Neural cell (in vitro differentiated cells): ENCODE data around the gene EGLN1. TPM values are rescaled to one million over a fixed set of nuclear protein-coding genes. Genes with fewer than 3 reads are reported as not detected.

Source experiments
- H2AFZ ChIP-seq: fragments of 200-600, 300-800 bp; sonication (generic), shearing (Covaris generic); 2 replicates; pipeline ENCODE4 v1.6.0; 2014; ENCODE audit warnings: low read depth, mild to moderate bottlenecking, antibody characterized with exemption, low read length, moderate library complexity
- H3F3A ChIP-seq: fragments of 200-600 bp; shearing (Covaris generic); 2 replicates; pipeline ENCODE4 v1.6.1; 2016; ENCODE audit warnings: mild to moderate bottlenecking, moderate library complexity, mixed read lengths, antibody characterized with exemption, low read length; ENCODE audit not compliant: insufficient read depth, poor library complexity, severe bottlenecking
- H3K27ac ChIP-seq: fragments of 200-600, 300-800 bp; sonication (generic), shearing (Covaris generic); 2 replicates; pipeline ENCODE4 v1.5.1; 2014; ENCODE audit warnings: mild to moderate bottlenecking, low read length, moderate library complexity
- H3K27me3 ChIP-seq: fragments of 300-800, 200-600 bp; sonication (generic), shearing (Covaris generic); 2 replicates; pipeline ENCODE4 v1.6.0; 2014; ENCODE audit warnings: mild to moderate bottlenecking, low read depth, low read length, moderate library complexity; ENCODE audit not compliant: insufficient read depth
- H3K36me3 ChIP-seq: fragments of 300-800, 200-600 bp; sonication (generic), shearing (Covaris generic); 2 replicates; pipeline ENCODE4 v1.5.1; 2014; ENCODE audit warnings: mild to moderate bottlenecking, antibody characterized with exemption, low read length, moderate library complexity; ENCODE audit not compliant: insufficient read depth
- H3K4me2 ChIP-seq: fragments of 300-800, 200-600 bp; sonication (generic), shearing (Covaris generic); 2 replicates; pipeline ENCODE4 v1.6.0; 2014; ENCODE audit warnings: mild to moderate bottlenecking, low read length
- H3K4me3 ChIP-seq: fragments of 300-800, 200-600 bp; sonication (generic), shearing (Covaris generic); 2 replicates; pipeline ENCODE4 v1.5.1; 2014; ENCODE audit warnings: mild to moderate bottlenecking, low read length, moderate library complexity
- H3K79me2 ChIP-seq: fragments of 200-600 bp; shearing (Covaris generic); replicated peaks from 2 replicates; pipeline ENCODE4 v1.6.0; 2014; ENCODE audit warnings: mild to moderate bottlenecking, low read length, moderate library complexity; ENCODE audit not compliant: insufficient read depth
- H3K9ac ChIP-seq: fragments of 300-800, 200-600 bp; sonication (generic), shearing (Covaris generic); 2 replicates; pipeline ENCODE4 v1.6.1; 2016; ENCODE audit warnings: mild to moderate bottlenecking, low read length, mixed read lengths
- H3K9me2 ChIP-seq: fragments of 200-600 bp; shearing (Covaris generic); 2 replicates; pipeline ENCODE4 v1.6.1; 2016; ENCODE audit warnings: mild to moderate bottlenecking, low read length, mixed read lengths; ENCODE audit not compliant: insufficient read depth
- H3K9me3 ChIP-seq: fragments of 200-600, 300-800 bp; sonication (generic), shearing (Covaris generic); 2 replicates; pipeline ENCODE4 v1.6.1; 2016; ENCODE audit warnings: mild to moderate bottlenecking, mixed run types, low read length, moderate library complexity, mixed read lengths
- H4K20me1 ChIP-seq: fragments of 200-600 bp; shearing (Covaris generic); 2 replicates; pipeline ENCODE4 v1.6.1; 2016; ENCODE audit warnings: mild to moderate bottlenecking, mixed run types; ENCODE audit not compliant: insufficient read depth
- EP300 ChIP-seq: fragments of 450-650 bp; conservative IDR thresholded peaks from 2 replicates; pipeline ENCODE4 v1.6.1; 2014; ENCODE audit warnings: antibody characterized with exemption, mild to moderate bottlenecking, moderate library complexity; ENCODE audit not compliant: poor library complexity, severe bottlenecking
- EZH2 ChIP-seq: fragments of 200-600, 300-800 bp; shearing (Covaris generic), sonication (generic); IDR thresholded peaks from 2 replicates; pipeline ENCODE4 v1.6.1; 2014; ENCODE audit warnings: antibody characterized with exemption, low read length, borderline replicate concordance, mild to moderate bottlenecking; ENCODE audit not compliant: insufficient read depth, poor library complexity, severe bottlenecking
- MXI1 ChIP-seq: fragments of 450-650 bp; conservative IDR thresholded peaks from 2 replicates; pipeline ENCODE4 v1.6.1; 2014; ENCODE audit warnings: antibody characterized with exemption, mild to moderate bottlenecking; ENCODE audit not compliant: poor library complexity, severe bottlenecking
- POLR2AphosphoS5 ChIP-seq: IDR thresholded peaks from 2 replicates; pipeline ENCODE4 v1.6.1; 2012
- RAD21 ChIP-seq: fragments of 450-650 bp; conservative IDR thresholded peaks from 2 replicates; pipeline ENCODE4 v1.6.1; 2014; ENCODE audit warnings: antibody characterized with exemption, mild to moderate bottlenecking, moderate library complexity
- SMC3 ChIP-seq: fragments of 450-650 bp; conservative IDR thresholded peaks from 2 replicates; pipeline ENCODE4 v1.6.1; 2014; ENCODE audit warnings: antibody characterized with exemption, mild to moderate bottlenecking, moderate library complexity; ENCODE audit not compliant: poor library complexity
- TAF1 ChIP-seq: IDR thresholded peaks from 2 replicates; pipeline ENCODE4 v1.6.1; 2012; ENCODE audit warnings: low read depth
- polyA plus RNA-seq: library from polyadenylated mRNA; depleted of rRNA; stranded (reverse); fragments of >200 nt; gene quantifications from 2 replicates; pipeline ENCODE4 v1.2.3, GENCODE V29; 2014
- TF ChIP-seq, protein P1 (sequence below): fragments of 450-650 bp; IDR thresholded peaks from 2 replicates; pipeline ENCODE4 v1.5.1; 2014; ENCODE audit warnings: antibody characterized with exemption, mild to moderate bottlenecking, moderate library complexity; ENCODE audit not compliant: poor library complexity, severe bottlenecking
- TF ChIP-seq, protein P2 (sequence below): IDR thresholded peaks from 2 replicates; pipeline ENCODE4 v1.6.1; 2012; ENCODE audit warnings: borderline replicate concordance

EGLN1 gene
- polyA plus RNA-seq, 1 donor from 2014 or later = 33.2 TPM

DNA sequence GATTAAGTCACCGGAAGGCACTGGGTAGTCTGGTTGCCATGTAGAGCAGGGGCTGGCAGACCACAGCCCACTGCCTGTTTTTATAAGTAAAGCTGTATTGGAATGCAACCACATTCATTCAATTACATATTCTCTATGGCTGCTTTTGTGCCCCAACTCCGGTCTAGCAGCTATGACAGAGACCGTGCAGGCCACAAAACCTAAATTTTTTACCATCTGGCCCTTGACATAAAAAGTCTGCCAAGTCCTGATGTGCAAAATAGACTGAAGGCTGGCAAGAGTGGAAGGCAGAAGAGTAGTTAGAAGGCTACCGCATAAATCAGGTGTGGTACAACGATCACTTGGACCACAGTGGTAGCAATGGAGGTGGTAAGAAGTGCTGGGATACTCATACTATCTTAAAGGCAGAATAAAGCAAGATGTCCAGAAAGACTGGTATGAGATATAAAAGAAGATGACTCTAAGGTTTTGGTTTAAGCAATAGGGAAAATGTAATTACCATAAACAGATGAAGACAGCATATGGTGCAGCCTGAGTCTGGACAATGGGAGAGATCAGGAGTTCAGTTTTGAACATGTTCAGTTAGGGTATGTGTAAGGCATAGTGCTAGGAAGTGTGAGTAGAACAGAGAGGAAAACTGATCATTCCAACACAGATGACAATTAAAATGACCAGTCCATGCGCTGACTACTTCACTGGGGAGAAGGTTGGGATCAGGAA is 37.2 kb downstream of the EGLN1 start:
- Histone ChIP-seq H2AFZ (no peak overlapping the region), H3K36me3 (no peaks in the 10 kb centered on the region), H3F3A (no peaks in the 10 kb centered on the region), H4K20me1 (no peaks in the 10 kb centered on the region), H3K9me3 (no peaks in the 10 kb centered on the region), H3K4me3 (no peak overlapping the region), H3K9ac (no peak overlapping the region), H3K4me2 (no peak overlapping the region), H3K79me2 (peaks cover under 1% of the 10 kb centered on the region), H3K27me3 (no peaks in the 10 kb centered on the region), H3K9me2 (no peaks in the 10 kb centered on the region), H3K27ac (no peak overlapping the region)
- TF ChIP-seq EP300 (no peak), RAD21 (no peak), TAF1 (no peak)
- TF ChIP-seq, protein P1, sequence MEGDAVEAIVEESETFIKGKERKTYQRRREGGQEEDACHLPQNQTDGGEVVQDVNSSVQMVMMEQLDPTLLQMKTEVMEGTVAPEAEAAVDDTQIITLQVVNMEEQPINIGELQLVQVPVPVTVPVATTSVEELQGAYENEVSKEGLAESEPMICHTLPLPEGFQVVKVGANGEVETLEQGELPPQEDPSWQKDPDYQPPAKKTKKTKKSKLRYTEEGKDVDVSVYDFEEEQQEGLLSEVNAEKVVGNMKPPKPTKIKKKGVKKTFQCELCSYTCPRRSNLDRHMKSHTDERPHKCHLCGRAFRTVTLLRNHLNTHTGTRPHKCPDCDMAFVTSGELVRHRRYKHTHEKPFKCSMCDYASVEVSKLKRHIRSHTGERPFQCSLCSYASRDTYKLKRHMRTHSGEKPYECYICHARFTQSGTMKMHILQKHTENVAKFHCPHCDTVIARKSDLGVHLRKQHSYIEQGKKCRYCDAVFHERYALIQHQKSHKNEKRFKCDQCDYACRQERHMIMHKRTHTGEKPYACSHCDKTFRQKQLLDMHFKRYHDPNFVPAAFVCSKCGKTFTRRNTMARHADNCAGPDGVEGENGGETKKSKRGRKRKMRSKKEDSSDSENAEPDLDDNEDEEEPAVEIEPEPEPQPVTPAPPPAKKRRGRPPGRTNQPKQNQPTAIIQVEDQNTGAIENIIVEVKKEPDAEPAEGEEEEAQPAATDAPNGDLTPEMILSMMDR = no peak

DNA sequence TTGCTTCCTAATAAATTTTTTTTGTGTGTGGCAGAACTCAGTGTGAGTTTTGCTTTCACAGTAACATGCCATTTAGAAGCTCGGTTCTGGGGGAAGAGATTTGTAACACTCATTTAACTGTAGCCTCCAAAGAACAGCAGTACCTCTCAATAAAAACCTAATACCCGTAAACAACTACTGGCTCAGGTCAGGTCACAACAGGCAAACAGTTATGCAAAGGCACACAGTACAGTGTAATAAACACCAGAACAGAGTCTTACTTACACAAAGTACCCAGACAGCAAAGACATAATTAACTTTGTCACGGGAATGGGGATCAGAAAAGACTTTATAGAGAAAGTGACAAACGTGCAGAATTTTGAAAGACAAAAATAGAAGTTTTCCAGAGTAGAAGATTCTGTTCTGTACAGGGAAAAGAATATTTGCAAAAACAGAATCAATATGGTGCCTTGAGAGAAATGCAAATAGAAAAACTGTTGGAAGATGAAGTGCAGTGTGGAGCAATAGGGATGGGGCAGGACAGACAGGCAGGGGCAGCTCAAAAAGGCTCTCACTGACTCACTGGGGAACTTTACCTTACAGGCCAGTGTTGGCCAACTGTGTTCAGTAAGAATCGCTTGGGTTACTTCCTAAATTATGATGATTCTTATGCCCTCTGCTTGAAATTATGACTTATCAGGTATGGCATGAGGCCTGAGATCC is 38.8 kb downstream of the EGLN1 start:
- Histone ChIP-seq H3K27ac (no peak overlapping the region), H3K4me3 (no peak overlapping the region), H3K9ac (no peak overlapping the region), H3K36me3 (no peaks in the 10 kb centered on the region), H3K4me2 (no peak overlapping the region), H3K79me2 (no peaks in the 10 kb centered on the region), H3K27me3 (no peaks in the 10 kb centered on the region), H3K9me2 (no peaks in the 10 kb centered on the region), H2AFZ (no peak overlapping the region), H4K20me1 (no peaks in the 10 kb centered on the region), H3F3A (no peaks in the 10 kb centered on the region), H3K9me3 (no peaks in the 10 kb centered on the region)
- TF ChIP-seq TAF1 (no peak), EP300 (no peak), MXI1 (no peak), SMC3 (no peak), POLR2AphosphoS5 (no peak), RAD21 (no peak), EZH2 (no peak)
- TF ChIP-seq, protein P1 = no peak
- TF ChIP-seq, protein P2, sequence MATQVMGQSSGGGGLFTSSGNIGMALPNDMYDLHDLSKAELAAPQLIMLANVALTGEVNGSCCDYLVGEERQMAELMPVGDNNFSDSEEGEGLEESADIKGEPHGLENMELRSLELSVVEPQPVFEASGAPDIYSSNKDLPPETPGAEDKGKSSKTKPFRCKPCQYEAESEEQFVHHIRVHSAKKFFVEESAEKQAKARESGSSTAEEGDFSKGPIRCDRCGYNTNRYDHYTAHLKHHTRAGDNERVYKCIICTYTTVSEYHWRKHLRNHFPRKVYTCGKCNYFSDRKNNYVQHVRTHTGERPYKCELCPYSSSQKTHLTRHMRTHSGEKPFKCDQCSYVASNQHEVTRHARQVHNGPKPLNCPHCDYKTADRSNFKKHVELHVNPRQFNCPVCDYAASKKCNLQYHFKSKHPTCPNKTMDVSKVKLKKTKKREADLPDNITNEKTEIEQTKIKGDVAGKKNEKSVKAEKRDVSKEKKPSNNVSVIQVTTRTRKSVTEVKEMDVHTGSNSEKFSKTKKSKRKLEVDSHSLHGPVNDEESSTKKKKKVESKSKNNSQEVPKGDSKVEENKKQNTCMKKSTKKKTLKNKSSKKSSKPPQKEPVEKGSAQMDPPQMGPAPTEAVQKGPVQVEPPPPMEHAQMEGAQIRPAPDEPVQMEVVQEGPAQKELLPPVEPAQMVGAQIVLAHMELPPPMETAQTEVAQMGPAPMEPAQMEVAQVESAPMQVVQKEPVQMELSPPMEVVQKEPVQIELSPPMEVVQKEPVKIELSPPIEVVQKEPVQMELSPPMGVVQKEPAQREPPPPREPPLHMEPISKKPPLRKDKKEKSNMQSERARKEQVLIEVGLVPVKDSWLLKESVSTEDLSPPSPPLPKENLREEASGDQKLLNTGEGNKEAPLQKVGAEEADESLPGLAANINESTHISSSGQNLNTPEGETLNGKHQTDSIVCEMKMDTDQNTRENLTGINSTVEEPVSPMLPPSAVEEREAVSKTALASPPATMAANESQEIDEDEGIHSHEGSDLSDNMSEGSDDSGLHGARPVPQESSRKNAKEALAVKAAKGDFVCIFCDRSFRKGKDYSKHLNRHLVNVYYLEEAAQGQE = no peak
